Thoracic aorta (tissue), 2 donors: ENCODE data around the gene ISL2. TPM values are rescaled to one million over a fixed set of nuclear protein-coding genes. Genes with fewer than 3 reads are reported as not detected.

ENCODE experiments used
- ATAC-seq: fragments of 150-250 bp; one replicate; pipeline ENCODE4 v1.8.0; 2017; ENCODE audit warnings: low read depth; ENCODE audit not compliant: insufficient number of reproducible peaks, low FRiP score
- DNase-seq: peaks from one replicate; pipeline ENCODE4 v3.0.0-alpha.2; 2020; ENCODE audit warnings: low spot score
- H3K27ac ChIP-seq, 2 donors: fragments of 200-600 bp; sonication (generic); 1 replicate in 1 of 2; 2 replicates in 1 of 2; pipeline ENCODE4 v1.5.1; 2016; ENCODE audit warnings: mild to moderate bottlenecking in 2 of 2, moderate library complexity in 2 of 2
- H3K27me3 ChIP-seq: fragments of 200-600 bp; sonication (generic); replicated peaks from 2 replicates; pipeline ENCODE4 v1.6.0; 2016; ENCODE audit warnings: mild to moderate bottlenecking; ENCODE audit not compliant: insufficient read depth
- H3K36me3 ChIP-seq: fragments of 200-600 bp; sonication (generic); one replicate; pipeline ENCODE4 v1.5.1; 2016
- H3K4me1 ChIP-seq, 2 donors: fragments of 200-600 bp; sonication (generic); 1 replicate in 1 of 2; 2 replicates in 1 of 2; pipeline versions ENCODE4 v1.5.1 to v1.6.0; 2016; ENCODE audit warnings: low read depth in 2 of 2, mild to moderate bottlenecking in 1 of 2; ENCODE audit not compliant: control insufficient read depth in 1 of 2
- H3K4me3 ChIP-seq: fragments of 200-600 bp; sonication (generic); 2 replicates; pipeline ENCODE4 v1.5.1; 2016; ENCODE audit warnings: mild to moderate bottlenecking
- H3K9me3 ChIP-seq: fragments of 200-600 bp; sonication (generic); 2 replicates; pipeline ENCODE4 v1.5.1; 2016
- CTCF ChIP-seq: fragments of 200-600 bp; sonication (generic); IDR thresholded peaks from one replicate; pipeline ENCODE4 v1.5.1; 2019; ENCODE audit warnings: antibody characterized with exemption
- total RNA-seq, 2 donors: library from RNA; depleted of rRNA; stranded (reverse); fragments of >200 nt; gene quantifications; one replicate each; pipeline versions ENCODE4 v1.1.0 to v1.2.3, GENCODE V29; 2016

ISL2 gene
- total RNA-seq, 2 donors from 2014 or later = not detected

GRCh38 chr15:76340803-76341365, 4.3 kb downstream of the ISL2 start:
- ATAC-seq = no peak
- H3K27ac ChIP-seq = no peak overlapping the region
- H3K4me3 ChIP-seq = peak overlapping the region; percentile 64
- H3K4me1 ChIP-seq = peaks cover 17 to 63% of the 10 kb centered on the region in 2 donors
- peak; percentile 16 for TF ChIP-seq CTCF
- H3K36me3 ChIP-seq = no peaks in the 10 kb centered on the region
- no peaks in the 10 kb centered on the region for H3K9me3 ChIP-seq
- no peak for DNase-seq
- H3K27me3 ChIP-seq = peaks cover 79% of the 10 kb centered on the region

- ATAC-seq (no peak), DNase-seq (no peak)
- TF ChIP-seq CTCF = no peak
- Histone ChIP-seq H3K4me3 (peak overlapping the region; percentile 64), H3K27ac (no peak overlapping the region), H3K9me3 (no peaks in the 10 kb centered on the region), H3K36me3 (no peaks in the 10 kb centered on the region), H3K27me3 (peaks cover 80% of the 10 kb centered on the region), H3K4me1 (peaks cover 19 to 69% of the 10 kb centered on the region in 2 donors)
Measured at GRCh38 chr15:76341366-76342057, 4.9 kb downstream of the ISL2 start.

GRCh38 chr15:76342058-76342381, 5.4 kb downstream of the ISL2 start:
- H3K4me1 ChIP-seq = peaks cover 24 to 69% of the 10 kb centered on the region in 2 donors

GRCh38 chr15:76342382-76343201, 6.0 kb downstream of the ISL2 start:
- TF ChIP-seq CTCF = no peak
- DNase-seq = no peak
- no peaks in the 10 kb centered on the region for H3K36me3 ChIP-seq
- peaks cover 76% of the 10 kb centered on the region for H3K27me3 ChIP-seq
- H3K4me3 ChIP-seq = peak overlapping the region; percentile 26
- ATAC-seq = no peak
- no peaks in the 10 kb centered on the region for H3K9me3 ChIP-seq
- H3K27ac ChIP-seq = no peak overlapping the region
- peaks cover 29 to 68% of the 10 kb centered on the region in 2 donors for H3K4me1 ChIP-seq

More at GRCh38 chr15:76342058-76342381, 5.4 kb downstream of the ISL2 start:
- ATAC-seq (no peak), DNase-seq (no peak)
- H3K27ac ChIP-seq = no peak overlapping the region
- peak overlapping the region; percentile 64 for H3K4me3 ChIP-seq
- no peaks in the 10 kb centered on the region for H3K36me3 ChIP-seq
- H3K9me3 ChIP-seq = no peaks in the 10 kb centered on the region
- no peak for TF ChIP-seq CTCF
- H3K27me3 ChIP-seq = peaks cover 81% of the 10 kb centered on the region
